ENCODE results near the gene SLC8A2.

The SLC8A2 gene

DNA sequence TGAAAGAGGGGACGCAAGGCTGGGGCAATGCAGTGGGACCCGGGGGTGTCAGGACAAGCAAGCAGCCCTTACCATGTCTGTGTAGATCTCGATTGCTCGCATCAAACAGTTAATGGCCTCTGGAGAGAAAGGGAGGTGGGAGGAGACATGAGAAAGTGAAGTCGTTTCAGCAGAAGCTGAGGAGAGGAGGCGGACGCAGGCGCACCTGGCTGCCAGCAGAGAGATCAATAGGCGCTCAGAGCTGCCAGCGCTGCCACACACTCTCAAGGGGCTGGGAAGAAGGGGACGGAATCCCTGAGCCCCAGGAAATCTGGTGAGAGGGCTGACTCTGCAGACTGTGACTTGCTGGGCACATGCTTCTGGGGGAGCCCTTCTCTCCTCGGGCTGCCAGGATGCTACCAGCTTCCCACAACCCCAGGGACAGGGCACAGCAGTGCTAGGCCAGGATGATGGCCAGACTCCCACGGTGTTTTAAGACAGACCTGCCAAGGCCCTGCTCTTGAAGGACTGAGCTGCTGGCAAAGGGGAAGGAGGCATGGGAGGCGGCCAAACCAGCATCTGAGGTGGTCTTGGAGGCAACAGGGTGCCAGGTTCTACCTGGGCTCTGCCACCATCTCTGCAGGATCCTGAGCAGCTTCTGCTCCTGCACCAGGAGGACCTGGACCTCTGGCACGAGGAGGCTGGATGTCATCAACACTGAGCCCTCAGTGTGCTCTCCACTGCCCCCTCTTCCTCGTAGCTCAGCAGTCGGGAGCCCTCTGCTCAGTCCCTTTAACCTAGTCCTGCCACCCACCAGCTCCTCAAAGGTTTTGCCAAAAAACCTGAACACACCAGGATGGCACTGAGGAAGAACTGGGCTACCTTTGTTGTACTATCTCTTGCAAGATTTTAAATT is 24.0 kb upstream of the SLC8A2 start:
- DNase-seq (ENCODE audit: low spot score), result no peak
- TF ChIP-seq, protein P1, sequence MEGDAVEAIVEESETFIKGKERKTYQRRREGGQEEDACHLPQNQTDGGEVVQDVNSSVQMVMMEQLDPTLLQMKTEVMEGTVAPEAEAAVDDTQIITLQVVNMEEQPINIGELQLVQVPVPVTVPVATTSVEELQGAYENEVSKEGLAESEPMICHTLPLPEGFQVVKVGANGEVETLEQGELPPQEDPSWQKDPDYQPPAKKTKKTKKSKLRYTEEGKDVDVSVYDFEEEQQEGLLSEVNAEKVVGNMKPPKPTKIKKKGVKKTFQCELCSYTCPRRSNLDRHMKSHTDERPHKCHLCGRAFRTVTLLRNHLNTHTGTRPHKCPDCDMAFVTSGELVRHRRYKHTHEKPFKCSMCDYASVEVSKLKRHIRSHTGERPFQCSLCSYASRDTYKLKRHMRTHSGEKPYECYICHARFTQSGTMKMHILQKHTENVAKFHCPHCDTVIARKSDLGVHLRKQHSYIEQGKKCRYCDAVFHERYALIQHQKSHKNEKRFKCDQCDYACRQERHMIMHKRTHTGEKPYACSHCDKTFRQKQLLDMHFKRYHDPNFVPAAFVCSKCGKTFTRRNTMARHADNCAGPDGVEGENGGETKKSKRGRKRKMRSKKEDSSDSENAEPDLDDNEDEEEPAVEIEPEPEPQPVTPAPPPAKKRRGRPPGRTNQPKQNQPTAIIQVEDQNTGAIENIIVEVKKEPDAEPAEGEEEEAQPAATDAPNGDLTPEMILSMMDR (IDR thresholded peaks at IDR 0.05; ENCODE audit: extremely low read depth, missing control alignments), result no peak

DNA sequence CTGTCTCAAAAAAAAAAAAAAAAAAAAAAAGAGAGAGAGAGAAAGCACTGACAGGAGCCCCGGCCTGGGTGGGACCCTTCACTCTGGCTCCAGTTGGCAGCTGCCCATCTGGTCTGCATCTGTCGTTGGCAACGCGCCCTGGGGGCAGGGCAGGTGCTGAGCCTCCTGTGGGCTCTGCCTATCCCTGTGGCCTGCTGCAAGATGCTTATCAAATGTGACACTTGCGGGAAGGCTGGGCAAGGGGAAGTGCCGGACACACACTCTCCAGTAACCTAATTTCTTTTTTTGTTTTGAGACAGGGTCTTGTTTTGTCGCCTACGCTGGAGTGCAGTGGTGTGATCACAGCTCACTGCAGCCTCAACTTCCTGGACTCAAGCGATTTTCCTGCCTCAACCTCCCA is 23.0 kb upstream of the SLC8A2 start:
- TF ChIP-seq, protein P1 (IDR thresholded peaks at IDR 0.05; ENCODE audit: extremely low read depth, missing control alignments), result no peak
- DNase-seq (ENCODE audit: low spot score), result no peak

DNA sequence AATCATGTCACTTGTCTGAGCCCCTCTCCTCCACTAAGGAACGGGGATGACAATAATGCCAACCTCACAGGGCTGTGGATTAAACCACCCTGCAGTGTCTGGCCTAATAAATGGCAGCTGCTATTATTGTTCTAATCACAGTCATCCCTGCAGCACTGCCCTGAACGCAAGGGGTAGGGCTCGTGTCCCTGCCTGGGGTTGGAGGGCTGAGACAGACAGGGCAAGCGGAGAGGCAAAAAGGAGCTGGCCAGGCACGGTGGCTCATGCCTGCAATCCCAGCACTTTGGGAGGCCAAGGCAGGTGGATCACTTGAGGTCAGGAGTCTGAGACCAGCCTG is 22.5 kb upstream of the SLC8A2 start:
- DNase-seq (ENCODE audit: low spot score), result no peak
- TF ChIP-seq, protein P1 (IDR thresholded peaks at IDR 0.05; ENCODE audit: extremely low read depth, missing control alignments), result no peak

DNA sequence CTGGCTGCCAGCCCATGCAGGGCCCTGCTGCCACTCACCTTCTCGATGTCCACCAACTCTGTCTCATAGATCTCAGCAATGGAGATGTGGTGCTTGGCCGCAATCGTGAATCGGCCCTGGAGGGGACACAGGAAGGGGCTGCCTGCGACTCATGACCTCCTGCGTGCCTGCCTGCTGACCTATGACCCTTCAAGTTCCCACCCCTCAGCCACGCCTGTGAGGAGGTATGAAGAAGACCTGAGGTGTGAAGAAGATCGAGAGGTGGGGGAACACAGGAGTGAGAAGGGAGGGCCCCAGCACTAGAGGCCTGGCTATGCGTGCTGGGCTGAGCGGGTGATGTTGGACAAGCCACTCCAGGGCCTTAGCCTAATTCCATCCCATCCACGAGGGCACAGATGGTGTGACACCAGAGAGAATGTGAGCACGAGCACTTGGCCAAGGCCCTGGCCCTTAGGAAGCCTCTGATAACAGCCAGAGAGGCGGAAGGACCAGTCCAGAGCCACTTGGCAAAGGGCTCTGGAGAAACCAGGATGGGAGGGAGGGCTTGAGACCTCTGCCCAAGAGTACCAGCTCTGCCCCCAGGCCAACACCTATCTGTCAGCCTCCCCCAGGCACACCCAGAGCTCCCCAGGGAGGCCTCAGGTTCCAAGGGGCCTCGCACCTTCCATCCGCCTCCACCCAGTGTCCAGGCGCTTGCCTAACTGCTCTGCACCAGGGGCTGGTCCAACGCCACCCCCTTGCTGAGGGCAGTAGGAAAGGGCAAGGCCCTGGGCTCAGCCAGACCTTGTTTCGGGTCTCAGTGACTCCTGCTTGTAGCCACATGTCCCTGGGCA is 21.9 kb upstream of the SLC8A2 start:
- TF ChIP-seq, protein P1 (IDR thresholded peaks at IDR 0.05; ENCODE audit: extremely low read depth, missing control alignments), result no peak
- no peak for DNase-seq (ENCODE audit: low spot score)

DNA sequence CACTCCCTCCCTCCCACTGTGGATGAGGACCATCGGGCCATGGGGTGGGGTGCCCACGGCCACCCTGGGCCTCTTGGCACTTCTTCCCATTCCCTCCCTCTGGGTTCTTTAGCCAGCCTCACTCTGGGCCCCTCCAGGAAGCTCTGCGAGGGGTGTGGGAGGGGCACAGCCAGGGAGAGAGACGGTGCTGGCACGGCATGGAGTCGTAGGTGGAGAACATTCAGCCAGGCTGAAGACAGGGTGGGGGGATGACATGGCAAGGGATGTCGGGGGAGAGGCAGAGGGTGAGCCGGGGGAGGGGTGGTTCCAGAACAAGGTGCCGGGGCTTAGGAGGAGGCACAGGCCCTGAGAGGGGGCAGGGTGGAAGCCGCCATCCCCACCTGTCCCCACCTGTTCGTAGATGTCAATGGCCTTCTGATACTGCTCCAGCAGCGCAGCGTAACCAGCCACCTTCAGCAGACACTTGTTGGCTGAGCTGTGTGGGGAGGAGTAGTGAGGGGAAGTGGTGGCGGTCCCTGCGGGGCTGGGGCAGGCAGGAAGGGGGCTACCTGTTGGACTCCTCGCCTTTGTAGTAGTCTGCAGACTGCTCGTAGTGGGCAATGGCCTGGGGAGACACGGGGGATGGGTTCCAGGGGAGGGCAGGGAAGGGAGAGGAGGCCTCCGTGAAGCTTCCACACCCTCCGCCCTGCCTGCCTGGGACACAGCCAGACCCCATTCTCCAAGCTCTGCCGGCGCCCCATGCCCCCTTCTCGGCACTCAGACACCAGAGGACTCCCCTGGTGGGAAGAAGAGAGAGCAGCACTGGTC is 21.1 kb upstream of the SLC8A2 start:
- TF ChIP-seq, protein P1 (IDR thresholded peaks at IDR 0.05; ENCODE audit: extremely low read depth, missing control alignments), result no peak
- DNase-seq (ENCODE audit: low spot score), result no peak

DNA sequence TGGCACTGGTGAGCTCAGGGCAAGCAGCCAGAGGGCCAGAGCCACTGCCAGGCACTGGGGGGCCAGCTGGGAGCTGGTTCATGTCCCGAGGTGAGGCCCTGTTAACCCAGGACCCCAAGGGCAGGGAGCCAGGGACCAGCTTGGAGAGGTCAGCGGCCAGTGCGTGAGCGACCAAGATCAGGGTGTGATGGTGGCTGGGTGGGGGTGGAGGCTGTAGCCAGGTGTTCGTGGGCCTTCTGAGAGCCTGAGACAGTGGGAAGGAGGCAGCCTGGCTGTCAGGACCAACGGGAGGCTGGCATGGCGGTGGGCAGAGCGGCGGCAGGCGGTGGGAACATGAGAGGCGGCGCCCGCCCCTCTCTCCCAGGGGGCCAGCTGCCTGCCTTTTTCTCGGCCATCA is 20.4 kb upstream of the SLC8A2 start:
- TF ChIP-seq, protein P1 (IDR thresholded peaks at IDR 0.05; ENCODE audit: extremely low read depth, missing control alignments), result no peak
- DNase-seq (ENCODE audit: low spot score), result no peak
